ENCODE data around the gene CCDC187.

DNA sequence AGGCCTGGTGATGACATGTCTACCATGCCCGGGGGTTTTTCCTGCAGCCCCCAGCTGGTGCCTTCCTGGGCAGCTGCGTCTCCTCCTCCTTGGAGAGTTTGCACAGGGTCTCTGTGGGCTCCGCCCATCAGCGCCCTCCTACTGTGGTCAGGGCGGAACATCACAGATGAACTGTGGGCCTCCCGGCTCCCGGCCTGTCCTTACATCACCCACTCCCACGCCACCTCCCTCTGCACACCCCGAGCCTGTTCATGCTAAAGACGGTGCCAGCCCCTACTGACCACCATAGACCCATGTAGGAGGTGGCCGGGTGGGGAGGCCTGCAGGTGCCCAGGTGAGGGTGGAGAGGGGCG lies 36.0 kb upstream of the CCDC187 start:
- TF ChIP-seq POLR2A (IDR thresholded peaks at IDR 0.05; ENCODE audit: low read depth, low read length) (no peak), TAF1 (IDR thresholded peaks at IDR 0.05; ENCODE audit: low read depth, low read length) (no peak)

Measured in GM12891 (cell line).